ENCODE results near the gene REC114.
"Not testable (repeated sequence)": the region's sequence is repeated elsewhere in the genome, so short reads cannot be mapped to it uniquely, and the experiment has no call there.

DNA sequence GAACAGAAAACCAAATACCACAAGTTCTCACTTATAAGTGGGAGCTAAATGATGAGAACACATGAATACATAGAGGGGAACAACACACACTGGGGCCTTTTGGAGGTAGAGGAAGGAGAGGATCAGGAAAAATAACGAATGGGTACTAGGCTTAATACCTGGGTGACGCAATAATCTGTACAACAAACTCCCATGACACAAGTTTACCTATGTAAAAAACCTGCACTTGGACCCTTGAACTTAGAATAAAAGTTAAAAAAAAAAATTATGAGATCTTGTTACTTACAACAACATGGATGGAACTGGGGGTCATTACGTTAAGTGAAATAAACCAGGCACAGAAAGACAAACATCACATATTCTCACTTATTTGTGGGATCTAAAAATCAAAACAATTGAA is 106.0 kb downstream of the REC114 start:
- TF ChIP-seq, protein P1, sequence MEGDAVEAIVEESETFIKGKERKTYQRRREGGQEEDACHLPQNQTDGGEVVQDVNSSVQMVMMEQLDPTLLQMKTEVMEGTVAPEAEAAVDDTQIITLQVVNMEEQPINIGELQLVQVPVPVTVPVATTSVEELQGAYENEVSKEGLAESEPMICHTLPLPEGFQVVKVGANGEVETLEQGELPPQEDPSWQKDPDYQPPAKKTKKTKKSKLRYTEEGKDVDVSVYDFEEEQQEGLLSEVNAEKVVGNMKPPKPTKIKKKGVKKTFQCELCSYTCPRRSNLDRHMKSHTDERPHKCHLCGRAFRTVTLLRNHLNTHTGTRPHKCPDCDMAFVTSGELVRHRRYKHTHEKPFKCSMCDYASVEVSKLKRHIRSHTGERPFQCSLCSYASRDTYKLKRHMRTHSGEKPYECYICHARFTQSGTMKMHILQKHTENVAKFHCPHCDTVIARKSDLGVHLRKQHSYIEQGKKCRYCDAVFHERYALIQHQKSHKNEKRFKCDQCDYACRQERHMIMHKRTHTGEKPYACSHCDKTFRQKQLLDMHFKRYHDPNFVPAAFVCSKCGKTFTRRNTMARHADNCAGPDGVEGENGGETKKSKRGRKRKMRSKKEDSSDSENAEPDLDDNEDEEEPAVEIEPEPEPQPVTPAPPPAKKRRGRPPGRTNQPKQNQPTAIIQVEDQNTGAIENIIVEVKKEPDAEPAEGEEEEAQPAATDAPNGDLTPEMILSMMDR (IDR thresholded peaks at IDR 0.05) = not testable (repeated sequence)
- not testable (repeated sequence) for TF ChIP-seq ZFX (IDR thresholded peaks at IDR 0.05; ENCODE audit: borderline replicate concordance)
